HG02642 (cell line): ENCODE results near the gene PPIF.

Source experiments
- ATAC-seq: cut with Tn5 transposase; IDR thresholded peaks from one replicate; pipeline ENCODE4 v1.9.1; 2021; ENCODE audit warnings: mild to moderate bottlenecking; ENCODE audit not compliant: unreplicated experiment, poor library complexity

PPIF gene

GRCh38 chr10:79397575-79398303, 50.5 kb downstream of the PPIF start:
- no peak for ATAC-seq

- ATAC-seq, result no peak
Measured at GRCh38 chr10:79398642-79399041, 51.4 kb downstream of the PPIF start.

GRCh38 chr10:79399223-79399831, 52.1 kb downstream of the PPIF start:
- ATAC-seq, result no peak

- ATAC-seq, result no peak
Measured at GRCh38 chr10:79400146-79401004, 53.1 kb downstream of the PPIF start.

GRCh38 chr10:79401015-79401921, 54.0 kb downstream of the PPIF start:
- no peak for ATAC-seq

- no peak for ATAC-seq
Measured at GRCh38 chr10:79402625-79402946, 55.3 kb downstream of the PPIF start.

GRCh38 chr10:79402951-79403350, 55.7 kb downstream of the PPIF start:
- ATAC-seq, result no peak

GRCh38 chr10:79403441-79404230, 56.4 kb downstream of the PPIF start:
- ATAC-seq, result no peak

GRCh38 chr10:79404231-79404609, 57.0 kb downstream of the PPIF start:
- ATAC-seq, result no peak

- ATAC-seq, result no peak
Measured at GRCh38 chr10:79404690-79405131, 57.4 kb downstream of the PPIF start.
